GM18508 (cell line): ENCODE measurements around the gene MSANTD7.

Experiments
- ATAC-seq: cut with Tn5 transposase; IDR thresholded peaks from one replicate; pipeline ENCODE4 v1.9.1; 2021; ENCODE audit warnings: moderate number of reproducible peaks; ENCODE audit not compliant: insufficient read depth, unreplicated experiment

The MSANTD7 gene

DNA sequence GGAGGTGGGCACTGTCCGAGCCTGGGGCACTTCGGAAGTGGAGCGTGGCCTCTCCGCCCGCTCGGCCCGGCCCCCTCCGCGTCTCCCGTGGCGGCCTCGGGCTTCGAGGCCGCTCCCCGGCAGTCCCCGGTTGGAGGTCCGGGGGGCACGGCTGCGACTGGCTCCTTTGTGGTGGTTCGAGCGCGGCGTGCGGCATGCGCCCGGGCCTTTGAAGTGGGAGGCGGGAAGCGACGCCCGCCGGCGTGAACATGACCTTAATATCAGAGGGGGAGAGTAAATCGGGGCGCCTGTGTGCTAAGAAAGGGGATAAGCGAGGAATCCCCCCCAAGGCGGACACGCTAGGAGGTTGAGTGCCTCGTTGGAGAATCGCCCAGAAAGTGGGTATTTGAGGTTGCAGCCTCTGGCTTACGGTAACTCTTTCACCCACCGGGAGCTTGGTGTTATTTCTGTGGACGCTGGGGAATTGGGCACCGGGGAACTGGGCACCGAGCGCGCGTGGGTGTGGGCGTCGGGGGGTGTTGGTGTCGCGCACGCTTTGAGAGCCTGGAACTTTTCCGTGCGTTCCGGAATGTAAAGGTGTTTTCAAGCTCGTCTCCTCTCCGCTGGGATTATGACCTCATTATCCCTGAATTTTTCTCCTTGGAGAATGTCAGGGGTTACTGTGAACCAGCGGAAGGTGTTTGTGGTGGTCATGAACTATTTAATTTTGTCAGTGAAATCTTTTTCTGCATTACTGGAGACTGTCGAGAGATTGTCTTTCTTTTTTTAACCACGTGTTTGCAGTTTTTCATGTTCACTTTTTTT, 41.2 kb downstream of the MSANTD7 start:
- ATAC-seq = no peak

DNA sequence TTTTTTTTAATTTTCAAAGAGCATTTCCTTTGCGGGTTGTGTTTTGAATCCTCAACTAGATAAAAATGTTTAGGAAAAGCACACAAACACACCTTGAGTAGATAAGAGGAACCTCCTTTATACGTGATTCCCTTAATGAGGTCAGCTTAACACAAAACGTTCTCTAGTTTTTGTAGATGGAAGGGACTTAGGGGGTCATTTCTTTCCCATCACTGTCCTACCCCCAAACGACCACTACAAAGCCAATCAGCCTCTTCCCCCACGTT, 41.8 kb downstream of the MSANTD7 start:
- ATAC-seq = no peak

DNA sequence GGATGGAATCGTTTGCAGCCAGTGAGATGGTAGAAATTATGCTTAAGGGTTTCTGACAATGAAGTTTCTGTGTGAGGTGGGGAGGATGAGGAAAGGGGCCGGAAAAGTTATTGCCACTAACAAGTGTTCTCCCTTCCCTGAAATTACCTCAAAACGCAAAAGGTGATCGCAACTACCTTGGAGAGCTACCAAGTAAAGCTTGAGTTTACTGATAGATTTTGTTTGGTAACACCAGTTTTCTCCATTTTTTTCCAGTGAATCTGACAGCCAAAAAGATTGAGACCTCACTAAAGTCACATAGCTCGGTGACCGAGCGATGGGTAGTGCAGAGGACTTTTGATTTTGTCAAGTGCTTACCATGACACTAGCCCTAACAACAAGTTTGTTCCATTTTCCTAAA, 42.1 kb downstream of the MSANTD7 start:
- no peak for ATAC-seq

DNA sequence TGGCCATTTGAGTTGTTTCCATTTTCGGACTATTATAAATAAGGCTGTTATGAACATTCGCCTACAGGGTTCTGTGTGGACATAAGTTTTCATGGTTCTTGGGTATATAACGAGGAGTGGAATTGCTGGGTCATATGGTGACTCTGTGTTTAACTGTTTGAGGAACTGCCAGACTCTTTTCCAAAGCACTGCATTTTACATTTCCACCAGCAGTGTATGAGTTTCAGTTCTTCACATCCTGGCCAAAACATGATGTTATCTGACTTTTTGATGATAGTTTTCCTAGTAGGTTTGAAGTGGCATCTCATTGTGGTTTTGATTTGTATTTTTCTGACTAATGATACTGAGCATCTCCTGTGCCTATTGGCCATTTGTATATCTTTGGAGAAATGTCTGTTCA, 46.0 kb downstream of the MSANTD7 start:
- ATAC-seq = no peak
